G401 (cell line): ENCODE data around the gene STK10. TPM values are rescaled to one million over a fixed set of nuclear protein-coding genes. Genes with fewer than 3 reads are reported as not detected.
"Not testable (repeated sequence)": the region's sequence is repeated elsewhere in the genome, so short reads cannot be mapped to it uniquely, and the experiment has no call there.

Experiments used
- DNase-seq: peaks from one replicate; pipeline ENCODE4 v3.0.0-alpha.2; 2015; ENCODE audit warnings: low spot score
- in situ Hi-C: cut with HindIII; loops from 2 replicates; pipeline ENCODE4 v1.10.0; 2016; ENCODE audit warnings: low sequenced_read_pairs, mixed read lengths
- total RNA-seq: library from RNA; depleted of rRNA; stranded (reverse); fragments of >200 nt; shearing (Covaris generic); gene quantifications from 2 replicates; pipeline ENCODE4 v1.2.3, GENCODE V29; 2014

The STK10 gene
- total RNA-seq, 1 experiment from 2014 or later: 17.0 TPM

GRCh38 chr5:172169216-172169615 lies 18.8 kb downstream of the STK10 start:
- DNase-seq: no peak
- in situ Hi-C loops: no loop called here

GRCh38 chr5:172168311-172168710 lies 19.7 kb downstream of the STK10 start:
- in situ Hi-C loops: no loop called here
- DNase-seq: no peak

- in situ Hi-C loops: no loop called here
- peak; percentile 78 for DNase-seq
These were observed 20.1 kb downstream of the STK10 start for GRCh38 chr5:172167895-172168294.

- in situ Hi-C loops: no loop called here
- DNase-seq: no peak
These were observed 21.8 kb downstream of the STK10 start for GRCh38 chr5:172166030-172166826.

GRCh38 chr5:172165465-172165864 lies 22.6 kb downstream of the STK10 start:
- in situ Hi-C loops: no loop called here

GRCh38 chr5:172164769-172165212 lies 23.2 kb downstream of the STK10 start:
- DNase-seq: no peak
- in situ Hi-C loops: no loop called here

More at GRCh38 chr5:172165465-172165864, 22.6 kb downstream of the STK10 start:
- no peak for DNase-seq

GRCh38 chr5:172163346-172163745 lies 24.7 kb downstream of the STK10 start:
- peak; percentile 97 for DNase-seq
- in situ Hi-C loops: no loop called here

GRCh38 chr5:172162987-172163343 lies 25.1 kb downstream of the STK10 start:
- in situ Hi-C loops: no loop called here
- DNase-seq: no peak

- no peak for DNase-seq
- in situ Hi-C loops: no loop called here
These were observed 25.6 kb downstream of the STK10 start for GRCh38 chr5:172162323-172162986.

- DNase-seq: no peak
- in situ Hi-C loops: no loop called here
These were observed 27.5 kb downstream of the STK10 start for GRCh38 chr5:172160506-172160905.

GRCh38 chr5:172159016-172159415 lies 29.0 kb downstream of the STK10 start:
- no peak for DNase-seq
- in situ Hi-C loops: no loop called here

GRCh38 chr5:172156541-172156994 lies 31.5 kb downstream of the STK10 start:
- in situ Hi-C loops: no loop called here
- DNase-seq: no peak

- in situ Hi-C loops, DNase-seq: not testable (repeated sequence)
These were observed 32.9 kb downstream of the STK10 start for GRCh38 chr5:172155101-172155500.

- in situ Hi-C loops: no loop called here
- no peak for DNase-seq
These were observed 34.3 kb downstream of the STK10 start for GRCh38 chr5:172153695-172154094.

- peak; percentile 91 for DNase-seq
- in situ Hi-C loops: no loop called here
These were observed 36.3 kb downstream of the STK10 start for GRCh38 chr5:172151661-172152210.

- DNase-seq: no peak
These were observed 37.3 kb downstream of the STK10 start for GRCh38 chr5:172150514-172151425.

GRCh38 chr5:172149481-172149880 lies 38.5 kb downstream of the STK10 start:
- DNase-seq, in situ Hi-C loops: not testable (repeated sequence)

More at GRCh38 chr5:172150514-172151425, 37.3 kb downstream of the STK10 start:
- in situ Hi-C loops: no loop called here

- in situ Hi-C loops: no loop called here
These were observed 39.0 kb downstream of the STK10 start for GRCh38 chr5:172149073-172149472.

GRCh38 chr5:172148381-172148780 lies 39.6 kb downstream of the STK10 start:
- DNase-seq: no peak
- in situ Hi-C loops: no loop called here

More at GRCh38 chr5:172149073-172149472, 39.0 kb downstream of the STK10 start:
- no peak for DNase-seq
